ENCODE results near the gene NPAS2.

NPAS2 gene

GRCh38 chr2:100990650-100991403 is 170.9 kb downstream of the NPAS2 start:
- no peak for DNase-seq (ENCODE audit: low read depth)

- DNase-seq (ENCODE audit: low read depth): no peak
Measured at GRCh38 chr2:100991404-100991773, 171.4 kb downstream of the NPAS2 start.

DNA sequence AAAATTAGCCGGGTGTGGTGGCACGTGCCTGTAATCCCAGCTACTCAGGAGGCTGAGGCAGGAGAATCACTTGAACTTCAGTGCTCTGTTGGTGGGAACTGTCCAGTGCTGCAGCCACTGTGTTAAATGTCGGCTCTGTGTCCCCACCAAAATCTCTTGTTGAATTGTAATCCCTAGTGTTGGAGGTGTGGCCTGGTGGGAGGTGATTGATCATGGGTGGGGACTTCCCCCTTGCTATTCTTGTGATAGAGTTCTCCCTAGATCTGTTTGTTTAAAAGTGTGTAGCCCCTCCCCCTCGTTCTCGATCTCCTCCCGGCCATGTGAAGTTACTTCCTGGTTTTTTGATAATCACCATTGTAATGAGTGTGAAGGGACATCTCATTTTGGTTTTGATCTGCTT is 172.3 kb downstream of the NPAS2 start:
- no peak for DNase-seq (ENCODE audit: low read depth)

DNA sequence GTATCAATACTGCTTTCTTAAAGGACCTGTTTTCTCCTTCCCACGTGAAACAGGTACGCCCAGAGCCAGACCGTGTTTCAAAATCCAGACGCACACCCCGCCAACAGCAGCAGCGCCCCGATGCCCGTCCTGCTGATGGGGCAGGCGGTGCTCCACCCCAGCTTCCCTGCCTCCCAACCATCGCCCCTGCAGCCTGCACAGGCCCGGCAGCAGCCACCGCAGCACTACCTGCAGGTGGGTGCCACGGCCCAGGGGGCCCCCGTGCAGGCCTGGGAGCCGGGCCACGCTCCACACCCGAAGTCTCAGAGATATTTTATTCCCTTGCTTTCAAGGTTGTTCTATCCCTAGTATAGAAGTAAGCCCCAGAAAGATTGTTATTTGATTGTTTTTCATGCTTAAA is 173.4 kb downstream of the NPAS2 start:
- no peak for DNase-seq (ENCODE audit: low read depth)

DNA sequence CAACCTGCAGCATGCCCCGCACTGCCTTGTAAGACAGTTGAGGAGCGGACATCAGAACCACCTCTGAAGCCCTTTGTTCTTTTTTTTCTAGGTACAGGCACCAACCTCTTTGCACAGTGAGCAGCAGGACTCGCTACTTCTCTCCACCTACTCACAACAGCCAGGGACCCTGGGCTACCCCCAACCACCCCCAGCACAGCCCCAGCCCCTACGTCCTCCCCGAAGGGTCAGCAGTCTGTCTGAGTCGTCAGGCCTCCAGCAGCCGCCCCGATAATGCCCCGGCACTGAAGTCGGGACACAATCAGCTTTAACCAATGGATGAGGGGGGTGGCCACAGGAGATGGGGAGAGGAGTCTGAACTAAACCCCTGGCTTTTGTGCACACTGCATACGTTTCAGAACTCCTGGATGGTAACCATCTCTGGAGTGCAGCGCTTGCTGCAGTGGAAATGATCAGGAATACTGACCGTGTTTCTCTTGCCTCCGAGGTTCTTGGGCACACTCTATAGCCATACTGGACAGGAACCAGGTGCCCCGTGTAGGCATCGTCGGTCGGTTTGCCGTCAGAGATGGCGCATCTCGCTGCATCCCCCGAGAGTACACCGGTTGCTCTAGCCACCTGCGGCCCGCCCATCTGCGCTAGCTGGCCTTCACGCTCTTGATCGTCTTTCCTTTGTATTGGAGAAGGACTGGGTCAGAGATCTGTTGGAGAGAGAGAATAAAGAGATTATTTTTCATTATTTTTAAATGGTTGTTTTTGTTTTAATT is 175.6 kb downstream of the NPAS2 start:
- DNase-seq (ENCODE audit: low read depth): no peak

- DNase-seq (ENCODE audit: low read depth): no peak
Measured at GRCh38 chr2:100997509-100998234, 177.7 kb downstream of the NPAS2 start.

DNA sequence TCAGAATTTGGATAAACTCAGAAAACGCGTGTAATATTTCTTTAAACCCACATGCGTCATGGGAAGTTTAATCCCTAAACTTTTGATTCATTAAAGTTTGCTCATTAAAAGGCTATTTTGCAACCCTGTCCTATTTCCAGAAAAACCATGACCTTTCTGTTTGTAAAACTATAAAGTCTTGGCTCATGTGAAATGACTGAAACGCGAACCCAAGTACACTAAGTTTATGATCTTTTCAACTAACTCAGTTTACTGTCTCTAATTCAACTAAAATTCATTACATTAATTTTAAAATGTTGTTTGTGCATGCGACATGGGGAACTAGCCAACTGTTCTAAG is 178.3 kb downstream of the NPAS2 start:
- DNase-seq (ENCODE audit: low read depth): peak; percentile 60

DNA sequence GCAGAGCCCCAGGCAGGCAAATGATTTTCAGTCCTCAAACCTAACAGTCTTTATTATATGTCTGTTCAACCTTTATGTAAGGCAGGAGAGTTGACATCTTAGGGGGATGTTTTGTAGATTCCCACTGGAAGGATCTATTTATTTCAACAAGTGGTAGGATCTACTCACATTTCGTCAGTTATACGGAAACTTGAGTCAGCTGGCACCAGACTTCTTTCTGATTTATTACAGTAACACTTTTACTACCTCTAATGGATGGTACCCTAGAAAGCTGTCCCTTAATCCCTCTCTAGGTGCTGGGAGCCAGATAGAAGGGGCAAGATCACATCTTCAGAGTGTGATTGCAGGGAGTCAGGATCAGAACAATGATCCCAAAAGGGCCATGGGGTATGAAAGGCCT is 180.1 kb downstream of the NPAS2 start:
- DNase-seq (ENCODE audit: low read depth): no peak

GRCh38 chr2:101001691-101002561 is 182.0 kb downstream of the NPAS2 start, which contains the start of gene RPL31:
Gene RPL31 (plus strand): TSS chr2:101002289. CDS start chr2:101002702, 413 bp downstream.
- peak; percentile 97 for DNase-seq (ENCODE audit: low read depth)

DNA sequence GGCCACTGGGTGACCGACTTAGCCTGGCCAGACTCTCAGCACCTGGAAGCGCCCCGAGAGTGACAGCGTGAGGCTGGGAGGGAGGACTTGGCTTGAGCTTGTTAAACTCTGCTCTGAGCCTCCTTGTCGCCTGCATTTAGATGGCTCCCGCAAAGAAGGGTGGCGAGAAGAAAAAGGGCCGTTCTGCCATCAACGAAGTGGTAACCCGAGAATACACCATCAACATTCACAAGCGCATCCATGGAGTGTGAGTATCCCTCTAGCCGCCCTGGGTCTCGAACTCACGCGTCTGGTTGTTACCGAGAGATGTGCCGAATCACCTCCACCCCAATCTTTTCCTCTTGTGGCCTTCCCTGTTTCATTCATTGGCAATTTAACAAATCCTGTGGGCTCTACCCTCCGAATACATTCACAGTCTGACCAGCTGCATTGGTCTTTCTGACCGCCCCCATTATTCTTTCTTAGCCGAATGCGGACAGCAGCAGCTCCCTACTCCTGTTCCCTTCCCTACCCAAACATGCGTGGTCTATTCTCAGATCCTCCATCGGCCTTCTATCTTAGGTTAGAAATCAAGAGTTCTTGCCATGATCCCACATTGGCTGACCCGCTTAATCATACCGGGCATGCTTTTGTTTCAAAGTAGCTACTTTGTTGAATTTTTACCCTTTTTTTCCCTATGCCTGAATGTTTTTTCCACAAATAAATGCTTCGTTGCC is 182.8 kb downstream of the NPAS2 start:
- no peak for DNase-seq (ENCODE audit: low read depth)

- DNase-seq (ENCODE audit: low read depth): no peak
Measured at GRCh38 chr2:101003278-101003775, 183.4 kb downstream of the NPAS2 start.

DNA sequence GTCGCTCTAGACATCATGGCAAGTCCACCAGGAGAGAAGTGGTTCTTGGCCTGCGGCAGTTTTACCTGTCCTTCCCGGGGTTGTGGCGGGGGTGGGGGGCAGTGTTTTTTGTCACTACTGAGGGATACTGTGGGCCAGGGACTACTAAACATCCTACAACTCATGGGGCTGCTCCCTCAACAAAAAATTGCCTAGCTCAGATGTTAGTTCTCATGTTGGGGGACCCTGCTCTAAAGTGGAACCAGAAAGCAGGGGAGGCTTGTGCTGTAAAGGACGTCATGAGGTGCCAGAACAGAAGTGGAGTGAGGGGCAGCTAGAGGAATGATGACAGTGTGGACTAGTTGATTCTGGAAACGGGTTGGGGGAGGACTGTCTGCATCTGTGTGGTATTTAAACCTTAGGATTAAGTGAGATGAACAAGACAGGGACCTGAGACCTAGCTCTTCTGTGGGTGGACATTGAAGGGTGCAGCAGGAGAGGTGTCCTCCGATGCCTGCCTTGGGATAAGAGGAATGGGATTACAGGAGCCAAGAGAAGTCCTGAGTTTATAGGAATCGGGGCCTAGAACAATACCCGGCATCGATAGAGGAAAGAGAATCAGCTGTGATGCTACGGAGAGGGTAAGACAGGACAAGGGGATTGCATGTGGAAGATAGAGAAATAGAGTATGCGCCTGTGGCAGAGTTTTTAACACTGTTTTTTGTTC is 184.8 kb downstream of the NPAS2 start:
- DNase-seq (ENCODE audit: low read depth): no peak

- DNase-seq (ENCODE audit: low read depth): no peak
Measured at GRCh38 chr2:101006065-101006715, 186.3 kb downstream of the NPAS2 start.

- no peak for DNase-seq (ENCODE audit: low read depth)
Measured at GRCh38 chr2:101007415-101008345, 187.7 kb downstream of the NPAS2 start.

- DNase-seq (ENCODE audit: low read depth): no peak
Measured at GRCh38 chr2:101011152-101011551, 191.2 kb downstream of the NPAS2 start.

- peak; percentile 46 for DNase-seq (ENCODE audit: low read depth)
Measured at GRCh38 chr2:101012054-101012705, 192.2 kb downstream of the NPAS2 start.

DNA sequence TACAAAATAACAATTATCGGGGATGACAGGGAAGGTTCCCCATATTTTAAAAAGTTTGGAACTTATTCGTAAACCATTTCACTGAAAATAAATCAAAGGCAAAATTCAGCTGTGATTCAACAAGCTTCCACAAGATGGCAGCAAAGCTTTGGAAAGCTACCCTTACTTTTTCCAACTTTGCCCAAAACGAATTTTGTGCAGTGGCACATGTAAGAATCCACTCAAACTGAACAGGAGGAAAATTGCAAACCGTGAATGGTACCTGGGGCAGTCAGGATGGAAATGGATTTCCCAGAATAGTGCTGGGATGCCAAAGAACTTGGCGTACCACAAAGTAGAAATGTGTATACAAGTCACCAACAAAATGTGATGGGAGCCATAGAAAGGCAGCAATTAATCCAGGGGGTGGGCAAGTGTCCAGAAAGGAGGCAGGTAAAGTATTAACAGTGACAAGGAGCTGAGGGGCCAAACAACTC is 192.8 kb downstream of the NPAS2 start:
- DNase-seq (ENCODE audit: low read depth): peak; percentile 39

DNA sequence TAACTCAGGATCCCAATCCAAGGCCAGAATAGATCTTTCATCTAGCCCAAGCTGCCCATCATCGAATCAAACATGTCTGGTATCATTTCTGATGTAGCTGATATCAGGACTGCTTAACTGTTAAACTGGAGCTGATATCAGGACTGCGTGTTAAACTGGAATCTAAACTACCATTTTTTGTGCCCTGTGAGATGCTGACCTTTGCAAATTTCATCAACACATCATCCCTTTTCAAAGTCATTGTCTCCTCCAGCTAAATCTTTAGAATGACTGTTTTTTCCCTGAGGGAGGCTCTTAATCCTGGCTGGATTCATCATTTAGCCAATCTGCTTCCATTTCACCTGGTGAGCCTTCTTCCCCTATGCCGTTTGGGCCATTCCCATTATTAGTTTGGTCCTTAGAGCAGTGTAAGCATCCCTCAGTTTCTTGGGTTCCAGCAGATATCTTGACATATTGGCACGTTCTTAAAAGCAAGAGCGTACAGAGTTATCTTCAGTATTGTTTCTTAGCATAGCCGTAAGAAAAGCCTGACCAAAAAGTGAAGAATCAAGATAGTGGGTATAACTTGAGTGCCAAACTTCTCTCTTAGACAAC is 194.4 kb downstream of the NPAS2 start:
- no peak for DNase-seq (ENCODE audit: low read depth)
